K562 (cell line): ENCODE results near the gene GOLGA6L1.

Source experiments
- ARID2 ChIP-seq: fragments of 450-650 bp; IDR thresholded peaks from 2 replicates; pipeline ENCODE4 v1.6.1; 2017; ENCODE audit warnings: antibody characterized with exemption, mild to moderate bottlenecking
- EP300 ChIP-seq: IDR thresholded peaks from 2 replicates; pipeline ENCODE4 v1.6.1; 2012; ENCODE audit warnings: low read length, improper control_type of control experiment
- XRCC4 ChIP-seq: IDR thresholded peaks from one replicate; pipeline ENCODE4 v1.6.1; 2011; ENCODE audit not compliant: insufficient read depth, insufficient read length; ENCODE audit errors: extremely low read depth
- TF ChIP-seq, protein P1 (sequence below): IDR thresholded peaks from 2 replicates; pipeline ENCODE4 v1.6.1; 2016; ENCODE audit warnings: missing genetic modification characterization, missing compliant biosample characterization
- TF ChIP-seq, protein P2 (sequence below): fragments of 450-650 bp; IDR thresholded peaks from 2 replicates; pipeline ENCODE4 v1.6.1; 2018; ENCODE audit not compliant: partially characterized antibody
- TF ChIP-seq, protein P3 (sequence below): fragments of 250-450 bp; sonication (Bioruptor Pico); IDR thresholded peaks from 2 replicates; pipeline ENCODE4 v1.5.0; 2021
- TF ChIP-seq, protein P4 (sequence below), 3 experiments: IDR thresholded peaks in 2 of 3; conservative IDR thresholded peaks in 1 of 3; 2 replicates each; pipeline ENCODE4 v1.5.1; 2011 to 2012; ENCODE audit warnings: low read length in 3 of 3, mild to moderate bottlenecking in 3 of 3, control low read depth in 2 of 3, improper control_type of control experiment in 1 of 3, inconsistent platforms in 1 of 3, low read depth in 1 of 3, mixed read lengths in 1 of 3, moderate library complexity in 1 of 3; ENCODE audit not compliant: insufficient read depth in 2 of 3

DNA sequence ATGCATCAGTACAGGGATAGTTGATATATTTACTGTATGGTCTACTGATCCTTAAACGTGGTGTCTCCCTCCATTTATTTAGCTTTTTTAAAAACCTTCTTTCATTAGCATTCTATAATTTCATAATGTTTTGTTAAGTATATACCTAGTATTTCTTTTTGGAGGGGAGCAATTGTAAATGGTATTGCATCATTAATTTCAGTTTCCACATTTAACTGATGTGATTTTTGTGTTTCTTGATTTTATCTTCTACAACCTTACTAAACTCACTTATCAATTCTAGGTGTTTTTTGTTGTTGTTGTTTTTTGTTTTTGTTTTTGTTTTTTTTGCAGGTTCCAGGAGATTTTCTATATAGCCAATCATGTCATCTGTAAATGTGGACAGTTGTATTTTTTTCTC, 18.4 kb downstream of the GOLGA6L1 start:
- TF ChIP-seq EP300 (no peak), XRCC4 (no peak), ARID2 (no peak)
- TF ChIP-seq, protein P1, sequence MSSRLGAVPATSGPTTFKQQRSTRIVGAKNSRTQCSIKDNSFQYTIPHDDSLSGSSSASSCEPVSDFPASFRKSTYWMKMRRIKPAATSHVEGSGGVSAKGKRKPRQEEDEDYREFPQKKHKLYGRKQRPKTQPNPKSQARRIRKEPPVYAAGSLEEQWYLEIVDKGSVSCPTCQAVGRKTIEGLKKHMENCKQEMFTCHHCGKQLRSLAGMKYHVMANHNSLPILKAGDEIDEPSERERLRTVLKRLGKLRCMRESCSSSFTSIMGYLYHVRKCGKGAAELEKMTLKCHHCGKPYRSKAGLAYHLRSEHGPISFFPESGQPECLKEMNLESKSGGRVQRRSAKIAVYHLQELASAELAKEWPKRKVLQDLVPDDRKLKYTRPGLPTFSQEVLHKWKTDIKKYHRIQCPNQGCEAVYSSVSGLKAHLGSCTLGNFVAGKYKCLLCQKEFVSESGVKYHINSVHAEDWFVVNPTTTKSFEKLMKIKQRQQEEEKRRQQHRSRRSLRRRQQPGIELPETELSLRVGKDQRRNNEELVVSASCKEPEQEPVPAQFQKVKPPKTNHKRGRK (tag), result no peak
- TF ChIP-seq, protein P2, sequence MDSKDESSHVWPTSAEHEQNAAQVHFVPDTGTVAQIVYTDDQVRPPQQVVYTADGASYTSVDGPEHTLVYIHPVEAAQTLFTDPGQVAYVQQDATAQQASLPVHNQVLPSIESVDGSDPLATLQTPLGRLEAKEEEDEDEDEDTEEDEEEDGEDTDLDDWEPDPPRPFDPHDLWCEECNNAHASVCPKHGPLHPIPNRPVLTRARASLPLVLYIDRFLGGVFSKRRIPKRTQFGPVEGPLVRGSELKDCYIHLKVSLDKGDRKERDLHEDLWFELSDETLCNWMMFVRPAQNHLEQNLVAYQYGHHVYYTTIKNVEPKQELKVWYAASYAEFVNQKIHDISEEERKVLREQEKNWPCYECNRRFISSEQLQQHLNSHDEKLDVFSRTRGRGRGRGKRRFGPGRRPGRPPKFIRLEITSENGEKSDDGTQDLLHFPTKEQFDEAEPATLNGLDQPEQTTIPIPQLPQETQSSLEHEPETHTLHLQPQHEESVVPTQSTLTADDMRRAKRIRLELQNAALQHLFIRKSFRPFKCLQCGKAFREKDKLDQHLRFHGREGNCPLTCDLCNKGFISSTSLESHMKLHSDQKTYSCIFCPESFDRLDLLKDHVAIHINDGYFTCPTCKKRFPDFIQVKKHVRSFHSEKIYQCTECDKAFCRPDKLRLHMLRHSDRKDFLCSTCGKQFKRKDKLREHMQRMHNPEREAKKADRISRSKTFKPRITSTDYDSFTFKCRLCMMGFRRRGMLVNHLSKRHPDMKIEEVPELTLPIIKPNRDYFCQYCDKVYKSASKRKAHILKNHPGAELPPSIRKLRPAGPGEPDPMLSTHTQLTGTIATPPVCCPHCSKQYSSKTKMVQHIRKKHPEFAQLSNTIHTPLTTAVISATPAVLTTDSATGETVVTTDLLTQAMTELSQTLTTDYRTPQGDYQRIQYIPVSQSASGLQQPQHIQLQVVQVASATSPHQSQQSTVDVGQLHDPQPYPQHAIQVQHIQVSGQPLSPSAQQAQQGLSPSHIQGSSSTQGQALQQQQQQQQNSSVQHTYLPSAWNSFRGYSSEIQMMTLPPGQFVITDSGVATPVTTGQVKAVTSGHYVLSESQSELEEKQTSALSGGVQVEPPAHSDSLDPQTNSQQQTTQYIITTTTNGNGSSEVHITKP, result no peak
- TF ChIP-seq, protein P3, sequence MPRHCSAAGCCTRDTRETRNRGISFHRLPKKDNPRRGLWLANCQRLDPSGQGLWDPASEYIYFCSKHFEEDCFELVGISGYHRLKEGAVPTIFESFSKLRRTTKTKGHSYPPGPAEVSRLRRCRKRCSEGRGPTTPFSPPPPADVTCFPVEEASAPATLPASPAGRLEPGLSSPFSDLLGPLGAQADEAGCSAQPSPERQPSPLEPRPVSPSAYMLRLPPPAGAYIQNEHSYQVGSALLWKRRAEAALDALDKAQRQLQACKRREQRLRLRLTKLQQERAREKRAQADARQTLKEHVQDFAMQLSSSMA, result no peak
- TF ChIP-seq, protein P4, sequence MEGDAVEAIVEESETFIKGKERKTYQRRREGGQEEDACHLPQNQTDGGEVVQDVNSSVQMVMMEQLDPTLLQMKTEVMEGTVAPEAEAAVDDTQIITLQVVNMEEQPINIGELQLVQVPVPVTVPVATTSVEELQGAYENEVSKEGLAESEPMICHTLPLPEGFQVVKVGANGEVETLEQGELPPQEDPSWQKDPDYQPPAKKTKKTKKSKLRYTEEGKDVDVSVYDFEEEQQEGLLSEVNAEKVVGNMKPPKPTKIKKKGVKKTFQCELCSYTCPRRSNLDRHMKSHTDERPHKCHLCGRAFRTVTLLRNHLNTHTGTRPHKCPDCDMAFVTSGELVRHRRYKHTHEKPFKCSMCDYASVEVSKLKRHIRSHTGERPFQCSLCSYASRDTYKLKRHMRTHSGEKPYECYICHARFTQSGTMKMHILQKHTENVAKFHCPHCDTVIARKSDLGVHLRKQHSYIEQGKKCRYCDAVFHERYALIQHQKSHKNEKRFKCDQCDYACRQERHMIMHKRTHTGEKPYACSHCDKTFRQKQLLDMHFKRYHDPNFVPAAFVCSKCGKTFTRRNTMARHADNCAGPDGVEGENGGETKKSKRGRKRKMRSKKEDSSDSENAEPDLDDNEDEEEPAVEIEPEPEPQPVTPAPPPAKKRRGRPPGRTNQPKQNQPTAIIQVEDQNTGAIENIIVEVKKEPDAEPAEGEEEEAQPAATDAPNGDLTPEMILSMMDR (IDR thresholded peaks at IDR 0.05 in 2 of 3, conservative IDR thresholded peaks at IDR 0.05 in 1 of 3; ENCODE audit: insufficient read depth in 2 of 3, low read depth in 1 of 3, low read length in 3 of 3), result no peak
